HepG2 (cell line): Measurements from ENCODE around the gene NEAT1. TPM values are rescaled to one million over a fixed set of nuclear protein-coding genes. Genes with fewer than 3 reads are reported as not detected.
A peak's percentile ranks its signal among the peaks of the same experiment; 100 is the strongest.

Experiments used
- ATAC-seq: fragments of 200-7000 bp; cut with Tn5 transposase; 3 replicates; pipeline ENCODE4 v1.9.1; 2020; ENCODE audit warnings: mild to moderate bottlenecking, moderate library complexity
- BruUV-seq: library from RNA; stranded (reverse); fragments of 400-500 nt; replicated peaks from 2 replicates; lab custom pipeline; 2021; lab: Mats Ljungman, UMichigan
- CTCF ChIA-PET: fragments of 300-600 bp; formaldehyde crosslinking; extraction: SDS; loops from one replicate; lab custom pipeline; 2021; ENCODE audit warnings: low total read pairs, inconsistent platforms, low intra/inter-chr PET ratio; lab: Yijun Ruan, JAX
- POLR2A ChIA-PET: fragments of 350-600 bp; sonication (Branson Sonifier 250); formaldehyde crosslinking; loops from one replicate; lab custom pipeline; 2020; ENCODE audit warnings: antibody characterized with exemption, inconsistent platforms; lab: Yijun Ruan, JAX
- DNase-seq: peaks from one replicate; pipeline ENCODE4 v3.0.0-alpha.2; 2015; ENCODE audit warnings: low spot score
- FAIRE-seq: peaks from 3 replicates; lab custom pipeline; 2011; peaks lifted over from hg19 to GRCh38; lab: Jason Lieb, UNC
- H2AFZ ChIP-seq: one replicate; pipeline ENCODE4 v1.6.1; 2011; ENCODE audit warnings: low read length, inconsistent platforms
- H3K27ac ChIP-seq: fragments of 300-600 bp; 3 replicates; pipeline ENCODE4 v1.8.0; 2011; ENCODE audit warnings: mixed run types, mild to moderate bottlenecking, mixed read lengths, low read length, inconsistent platforms; ENCODE audit not compliant: insufficient read depth; ENCODE audit errors: extremely low read length
- H3K27me3 ChIP-seq, 2 experiments: fragments of 200-600 bp in 1 of 2; 2 replicates in 1 of 2; 3 replicates in 1 of 2; pipeline versions ENCODE4 v1.6.0 to v1.8.0; 2011; ENCODE audit warnings: low read length in 2 of 2, mild to moderate bottlenecking in 2 of 2, moderate library complexity in 2 of 2, inconsistent platforms in 1 of 2; ENCODE audit not compliant: insufficient read depth in 2 of 2, control insufficient read depth in 1 of 2
- H3K36me3 ChIP-seq, 2 experiments: fragments of 200-600 bp in 1 of 2; replicated peaks in 1 of 2; 2 replicates in 1 of 2; 3 replicates in 1 of 2; pipeline versions ENCODE4 v1.5.1 to v1.8.0; 2011; ENCODE audit warnings: low read length in 2 of 2, inconsistent platforms in 1 of 2; ENCODE audit not compliant: insufficient read depth in 2 of 2, control insufficient read depth in 1 of 2
- H3K4me1 ChIP-seq: 2 replicates; pipeline ENCODE4 v1.5.1; 2012; ENCODE audit warnings: low read length, inconsistent platforms; ENCODE audit not compliant: insufficient read depth
- H3K4me2 ChIP-seq: 2 replicates; pipeline ENCODE4 v1.6.0; 2011; ENCODE audit warnings: low read depth, low read length, inconsistent platforms
- H3K4me3 ChIP-seq, 3 experiments: fragments of 200-600 bp in 1 of 3; sonication (generic), shearing (Covaris generic) in 1 of 3; replicated peaks in 1 of 3; 2 replicates each; pipeline ENCODE4 v1.5.1; 2011 to 2016; ENCODE audit warnings: low read length in 3 of 3, inconsistent platforms in 2 of 3, low read depth in 2 of 3, mild to moderate bottlenecking in 2 of 3, control low read depth in 1 of 3, mixed read lengths in 1 of 3; ENCODE audit not compliant: insufficient read depth in 1 of 3
- H3K79me2 ChIP-seq: one replicate; pipeline ENCODE4 v1.6.1; 2011; ENCODE audit warnings: low read length, inconsistent platforms; ENCODE audit not compliant: insufficient read depth
- H3K9ac ChIP-seq: 2 replicates; pipeline ENCODE4 v1.6.0; 2011; ENCODE audit warnings: mild to moderate bottlenecking, low read depth, low read length, inconsistent platforms; ENCODE audit not compliant: insufficient read depth
- H3K9me3 ChIP-seq: 2 replicates; pipeline ENCODE4 v1.5.1; 2012; ENCODE audit warnings: mild to moderate bottlenecking, low read length
- H4K20me1 ChIP-seq: 2 replicates; pipeline ENCODE4 v1.6.0; 2011; ENCODE audit warnings: inconsistent platforms, mild to moderate bottlenecking, low read length, moderate library complexity; ENCODE audit not compliant: insufficient read depth
- ADNP ChIP-seq: sonication (generic); formaldehyde crosslinking; IDR thresholded peaks from 2 replicates; pipeline ENCODE4 v1.4.0; 2020; ENCODE audit warnings: missing genetic modification reagents
- CHD4 ChIP-seq: fragments of 200-600 bp; sonication (generic); IDR thresholded peaks from 2 replicates; pipeline ENCODE4 v1.7.0; 2017; ENCODE audit warnings: mild to moderate bottlenecking, low read length, borderline replicate concordance
- FOXA1 ChIP-seq, 2 experiments: fragments of 450-650 bp in 1 of 2; sonication (generic) in 1 of 2; formaldehyde crosslinking in 1 of 2; IDR thresholded peaks; 2 replicates each; pipeline versions ENCODE4 v1.4.0 to v1.6.1; 2016 to 2020; ENCODE audit warnings: missing genetic modification reagents in 1 of 2
- HES4 ChIP-seq: sonication (generic); formaldehyde crosslinking; IDR thresholded peaks from 2 replicates; pipeline ENCODE4 v1.9.0; 2021; ENCODE audit warnings: mild to moderate bottlenecking, missing genetic modification reagents, borderline replicate concordance
- HNF1B ChIP-seq: sonication (generic); formaldehyde crosslinking; IDR thresholded peaks from 2 replicates; pipeline ENCODE4 v1.5.1; 2020; ENCODE audit warnings: mild to moderate bottlenecking, moderate library complexity, missing genetic modification reagents
- KDM1A ChIP-seq: IDR thresholded peaks from 2 replicates; pipeline ENCODE4 v1.6.1; 2016; ENCODE audit warnings: missing compliant biosample characterization
- MLXIP ChIP-seq: sonication (generic); formaldehyde crosslinking; IDR thresholded peaks from 2 replicates; pipeline ENCODE4 v1.9.0; 2021; ENCODE audit warnings: missing genetic modification reagents, borderline replicate concordance
- POLR2A ChIP-seq, 2 experiments: IDR thresholded peaks; 2 replicates each; pipeline ENCODE4 v1.6.1; 2011; ENCODE audit warnings: low read depth in 2 of 2, low read length in 2 of 2, mild to moderate bottlenecking in 1 of 2, moderate library complexity in 1 of 2; ENCODE audit not compliant: insufficient read depth in 1 of 2
- RCOR2 ChIP-seq: IDR thresholded peaks from 2 replicates; pipeline ENCODE4 v1.6.1; 2016; ENCODE audit warnings: missing biosample characterization, missing genetic modification reagents
- SAFB2 ChIP-seq: sonication (generic); formaldehyde crosslinking; IDR thresholded peaks from 2 replicates; pipeline ENCODE4 v1.5.1; 2020; ENCODE audit warnings: missing genetic modification reagents, low read depth, mild to moderate bottlenecking, borderline replicate concordance
- SP4 ChIP-seq: sonication (generic); formaldehyde crosslinking; IDR thresholded peaks from 2 replicates; pipeline ENCODE4 v1.8.1; 2023; ENCODE audit warnings: mild to moderate bottlenecking, missing genetic modification reagents
- TOPORS ChIP-seq: sonication (generic); formaldehyde crosslinking; IDR thresholded peaks from 2 replicates; pipeline ENCODE4 v1.8.0; 2023; ENCODE audit warnings: mild to moderate bottlenecking, missing genetic modification reagents
- ZMYM3 ChIP-seq: sonication (generic); formaldehyde crosslinking; IDR thresholded peaks from 2 replicates; pipeline ENCODE4 v1.5.1; 2020; ENCODE audit warnings: mild to moderate bottlenecking, missing genetic modification reagents
- ZNF629 ChIP-seq: sonication (generic); formaldehyde crosslinking; conservative IDR thresholded peaks from 2 replicates; pipeline ENCODE4 v1.5.0; 2020; ENCODE audit warnings: missing genetic modification reagents
- ZSCAN5A ChIP-seq: sonication (generic); formaldehyde crosslinking; IDR thresholded peaks from 2 replicates; pipeline ENCODE4 v1.8.0; 2022; ENCODE audit warnings: mild to moderate bottlenecking, missing genetic modification reagents, borderline replicate concordance
- WGBS: methylation state at CpG from one replicate; pipeline ENCODE4 v1.1.6; 2017; ENCODE audit warnings: low lambda C conversion rate; 5-methylcytosine and 5-hydroxymethylcytosine counted together
- in situ Hi-C: cut with HindIII; loops from 2 replicates; pipeline ENCODE4 v1.10.0; 2017; ENCODE audit warnings: low pct_unique_long_range_greater_than_20kb; ENCODE audit not compliant: extremely low pct_ligation_motif_present
- intact Hi-C: fragments of 100-400 bp; cut with micrococcal nuclease; formaldehyde crosslinking; loops from one replicate; pipeline ENCODE4 v1.10.0; 2022; ENCODE audit not compliant: unreplicated experiment
- polyA plus RNA-seq, 8 experiments: library from polyadenylated mRNA; depleted of rRNA in 3 of 8; stranded (reverse) in 7 of 8; unstranded in 1 of 8; fragments of >200 nt; fragmentation: Illumina TruSeq in 4 of 8; extraction: Trizol in 4 of 8; gene quantifications; 2 replicates each; pipeline versions ENCODE4 v1.2.1 to v1.2.3, GENCODE V29; 2011 to 2016; ENCODE audit warnings: low read depth in 4 of 8, missing spikeins in 1 of 8, mixed read lengths in 1 of 8; ENCODE audit not compliant: insufficient read depth in 1 of 8
- total RNA-seq, 5 experiments: library from RNA; depleted of rRNA; stranded (reverse); fragments of >200 nt; fragmentation: Illumina TruSeq; extraction: Trizol; gene quantifications; 2 replicates each; pipeline ENCODE4 v1.2.3, GENCODE V29; 2016; ENCODE audit warnings: low read depth in 1 of 5

NEAT1 gene
- total and polyA plus RNA-seq, 2 of the 13 experiments (the other 11 are each of a cell fraction or from before 2014, with no cell fraction given) = 20.5 to 41.2 TPM

GRCh38 chr11:65486570-65487466, 64.2 kb downstream of the NEAT1 start:
- H3K4me2 ChIP-seq = peak overlapping the region; percentile 73

More at GRCh38 chr11:65486570-65487466, 64.2 kb downstream of the NEAT1 start:
- TF ChIP-seq HNF1B (CRISPR knock-in tag) (0 out of 2 replicates have a peak, but pooled peaks have one; percentile 19), SP4 (0 out of 2 replicates have a peak, but pooled peaks have one; percentile 23), CHD4 (0 out of 2 replicates have a peak, but pooled peaks have one; percentile 47), POLR2A (IDR thresholded peaks at IDR 0.05; ENCODE audit: insufficient read depth in 1 of 2, low read depth in 2 of 2, low read length in 2 of 2) (no peak), ADNP (peak; percentile 70), SAFB2 (CRISPR knock-in tag) (0 out of 2 replicates have a peak, but pooled peaks have one; percentile 2), HES4 (0 out of 2 replicates have a peak, but pooled peaks have one; percentile 17), ZMYM3 (CRISPR knock-in tag) (peak; percentile 97), KDM1A (peak; percentile 93), ZSCAN5A (no peak), FOXA1 (IDR thresholded peaks at IDR 0.05) (no peak), FOXA1 (CRISPR knock-in tag; IDR thresholded peaks at IDR 0.05) (peak; percentile 29; the same call in 1 of the 2 replicates), RCOR2 (CRISPR knock-in tag) (peak; percentile 66; the same call in 1 of the 2 replicates), ZNF629 (CRISPR knock-in tag) (peak; percentile 98), TOPORS (CRISPR knock-in tag) (no peak), MLXIP (CRISPR knock-in tag) (no peak)
- no peak for ATAC-seq
- no peaks in the 10 kb centered on the region for H3K27me3 ChIP-seq
- CTCF ChIA-PET = interaction anchor here (1.6 kb wide), 1 partner anchor 12 kb away, joined by 3 read pairs; the partner anchor contains the start of gene MALAT1
- BruUV-seq = no TSS peak
- in situ Hi-C loops = no loop called here
- H3K4me3 ChIP-seq = no peak overlapping the region; a peak in 1 of 6 replicates
- H3K36me3 ChIP-seq = no peaks in the 10 kb centered on the region
- POLR2A ChIA-PET = interaction anchor here (1.3 to 27.3 kb wide), 6 partner anchors 13 to 69 kb away, joined by 4 to 1590 read pairs (median 152); partner anchors contain the start of genes MALAT1 and NEAT1
- no peak for DNase-seq
- no peaks in the 10 kb centered on the region for H4K20me1 ChIP-seq
- H3K9ac ChIP-seq = peak overlapping the region; percentile 34
- no peaks in the 10 kb centered on the region for H3K79me2 ChIP-seq
- WGBS = 41% methylated on average over 9 of the region's 10 CpGs
- H3K9me3 ChIP-seq = no peaks in the 10 kb centered on the region
- H2AFZ ChIP-seq = no peak overlapping the region
- FAIRE-seq = no peak
- H3K4me1 ChIP-seq = peaks cover 83% of the 10 kb centered on the region
- intact Hi-C loops = loop anchor here (1.0 kb wide), 1 partner anchor 10 kb away; no protein-coding TSS in a partner anchor
- peak overlapping the region; percentile 88 for H3K27ac ChIP-seq
